ENCODE data around the gene GPNMB.

- TF ChIP-seq GATA2 (IDR thresholded peaks at IDR 0.05; ENCODE audit: low read depth, low read length) (no peak), GATA3 (IDR thresholded peaks at IDR 0.05; ENCODE audit: low read depth, low read length) (no peak)
Measured at GRCh38 chr7:23247603-23248335, 1.2 kb downstream of the GPNMB start.
